ENCODE results near the gene ADGRE1. TPM values are rescaled to one million over a fixed set of nuclear protein-coding genes. Genes with fewer than 3 reads are reported as not detected.

The ADGRE1 gene
- total and polyA plus RNA-seq, 2 of the 4 experiments (the other 2 are of a cell fraction) = not detected

GRCh38 chr19:6947745-6948144 lies 60.4 kb downstream of the ADGRE1 start:
- Histone ChIP-seq H3K36me3 (ENCODE audit: control insufficient read depth, insufficient read depth, low read length) (no peaks in the 10 kb centered on the region), H2AK9ac (replicated peaks; ENCODE audit: low read depth, low read length, poor library complexity) (no peak overlapping the region), H4K20me1 (ENCODE audit: insufficient read depth, low read length) (no peaks in the 10 kb centered on the region), H2BK15ac (ENCODE audit: low read depth, low read length) (no peak overlapping the region), H2AK5ac (ENCODE audit: low read depth, low read length) (no peak overlapping the region), H3K4me2 (ENCODE audit: low read depth, low read length) (no peak overlapping the region), H2BK5ac (ENCODE audit: low read depth, low read length, poor library complexity, severe bottlenecking) (no peak overlapping the region), H3K9me1 (ENCODE audit: insufficient read depth, low read length) (no peaks in the 10 kb centered on the region), H4K91ac (ENCODE audit: insufficient read depth, low read depth, low read length) (no peak overlapping the region), H3K79me1 (ENCODE audit: low read depth in 1 of 2, low read length in 2 of 2) (no peaks in the 10 kb centered on the region), H3K56ac (ENCODE audit: extremely low read depth, insufficient read depth, low read length) (no peak overlapping the region), H3K27ac (ENCODE audit: insufficient read depth, low read length) (no peak overlapping the region), H3K4ac (ENCODE audit: low read depth, low read length) (no peak overlapping the region), H3K27me3 (ENCODE audit: control insufficient read depth, insufficient read depth, low read length) (no peaks in the 10 kb centered on the region), H3K18ac (ENCODE audit: low read depth, low read length) (no peak overlapping the region), H2BK120ac (ENCODE audit: low read depth, low read length) (no peak overlapping the region), H3K4me1 (ENCODE audit: control insufficient read depth, insufficient read depth, low read length) (no peaks in the 10 kb centered on the region), H2AFZ (replicated peaks; ENCODE audit: low read length, poor library complexity) (no peak overlapping the region), H3K23ac (ENCODE audit: low read depth, low read length) (no peak overlapping the region), H3K9ac (ENCODE audit: low read depth, low read length) (no peak overlapping the region), H3K4me3 (ENCODE audit: insufficient read depth, low read depth, low read length) (no peak overlapping the region), H3K14ac (replicated peaks; ENCODE audit: low read depth, low read length) (no peak overlapping the region), H2BK20ac (ENCODE audit: low read depth, low read length) (no peak overlapping the region), H3K9me3 (ENCODE audit: control insufficient read depth, insufficient read depth, low read length) (peaks cover 6% of the 10 kb centered on the region; the same call in 1 of the 2 replicates), H4K8ac (ENCODE audit: low read depth in 2 of 2, low read length in 2 of 2) (no peak overlapping the region), H4K5ac (ENCODE audit: low read depth, low read length) (no peak overlapping the region)
- ChIA-PET CTCF (no interaction called here), POLR2A (ENCODE audit: unreplicated experiment) (no interaction called here)
- TF ChIP-seq MAFK (IDR thresholded peaks at IDR 0.05; ENCODE audit: low read depth, low read length) = no peak
- TF ChIP-seq CTCF (conservative IDR thresholded peaks at IDR 0.05; ENCODE audit: low read depth, low read length) = no peak
- TF ChIP-seq SMC3 (IDR thresholded peaks at IDR 0.05; ENCODE audit: low read depth, low read length) = no peak
- intact Hi-C loops (cut with micrococcal nuclease) (no loop called here), in situ Hi-C loops (cut with MboI; ENCODE audit: low sequenced_read_pairs) (no loop called here), dilution Hi-C loops (cut with HindIII; ENCODE audit: low sequenced_read_pairs, unreplicated experiment) (no loop called here)
- DNase-seq = no peak
- 0% methylated on average over 1 of the region's 5 CpGs; no CpG with 5 or more reads in 1 of the 2 experiments for WGBS, 2 experiments (ENCODE audit: extremely low coverage in 2 of 2, insufficient read length in 1 of 2)
- BruUV-seq (replicated peaks) = no TSS peak
- ATAC-seq (ENCODE audit: low read depth) = no peak
